ENCODE data around the gene FLNB.

- no peak for TF ChIP-seq SNAI2 (CRISPR knock-in tag; IDR thresholded peaks at IDR 0.05)
- TF ChIP-seq PPARA (CRISPR knock-in tag; IDR thresholded peaks at IDR 0.05; ENCODE audit: borderline replicate concordance) = no peak
- TF ChIP-seq CSRNP3 (CRISPR knock-in tag; IDR thresholded peaks at IDR 0.05) = no peak
- no peak for TF ChIP-seq RARB (CRISPR knock-in tag; IDR thresholded peaks at IDR 0.05)
- no peak for TF ChIP-seq ARNTL (CRISPR knock-in tag; IDR thresholded peaks at IDR 0.05; ENCODE audit: borderline replicate concordance, low read depth)
- no peak for TF ChIP-seq ZNF70 (CRISPR knock-in tag; IDR thresholded peaks at IDR 0.05)
- TF ChIP-seq GLIS3 (CRISPR knock-in tag; IDR thresholded peaks at IDR 0.05) = no peak
- TF ChIP-seq CREB5 (CRISPR knock-in tag; IDR thresholded peaks at IDR 0.05; ENCODE audit: low read depth) = no peak
- TF ChIP-seq ISL1 (CRISPR knock-in tag; IDR thresholded peaks at IDR 0.05) = no peak
- no peak for TF ChIP-seq TSHZ2 (CRISPR knock-in tag; IDR thresholded peaks at IDR 0.05)
These were observed 190.6 kb downstream of the FLNB start for GRCh38 chr3:58198804-58199203.

All from SK-N-SH treated with all-trans-retinoic acid at 6 μM for 48 hours (cell line).